ENCODE data around the gene RNLS. TPM values are rescaled to one million over a fixed set of nuclear protein-coding genes. Genes with fewer than 3 reads are reported as not detected.

The RNLS gene
- polyA plus RNA-seq, 2 of the 4 experiments (the other 2 are of a cell fraction), result 11.7 to 16.8 TPM

GRCh38 chr10:88404133-88404532 lies 179.0 kb downstream of the RNLS start:
- no peak overlapping the region for H3K4me3 ChIP-seq
- FAIRE-seq (no peak), DNase-seq (ENCODE audit: low read depth in 1 of 2, low spot score in 1 of 2) (no peak), ATAC-seq (no peak)
- ChIA-PET POLR2A (no interaction called here), CTCF (interaction anchor here (4.0 kb wide), 1 partner anchor 15 kb away, joined by 21 read pairs; no protein-coding TSS in a partner anchor)
- no peaks in the 10 kb centered on the region for H3K4me1 ChIP-seq
- 78% methylated on average over 2 of the region's 2 CpGs for WGBS (ENCODE audit: missing lambda C conversion rate)
- no peak for TF ChIP-seq MAFK (IDR thresholded peaks at IDR 0.05; ENCODE audit: partially characterized antibody)
- TF ChIP-seq EHMT2 (IDR thresholded peaks at IDR 0.05; ENCODE audit: low read depth), result no peak
- TF ChIP-seq FOXS1 (CRISPR knock-in tag; IDR thresholded peaks at IDR 0.05), result no peak
- TF ChIP-seq ZC3H11A (IDR thresholded peaks at IDR 0.05), result no peak
- TF ChIP-seq HOXB13 (CRISPR knock-in tag; IDR thresholded peaks at IDR 0.05; ENCODE audit: low read depth), result no peak
- no peak for TF ChIP-seq CHD4 (IDR thresholded peaks at IDR 0.05; ENCODE audit: borderline replicate concordance)
- TF ChIP-seq CBX8 (IDR thresholded peaks at IDR 0.05), result no peak
- TF ChIP-seq PHF8 (IDR thresholded peaks at IDR 0.05; ENCODE audit: borderline replicate concordance, low read depth), result no peak
- TF ChIP-seq ATOH8 (CRISPR knock-in tag; IDR thresholded peaks at IDR 0.05; ENCODE audit: low read depth), result no peak
- no peak for TF ChIP-seq RCOR1 (IDR thresholded peaks at IDR 0.05; ENCODE audit: low read depth, low read length)
- TF ChIP-seq POLR2A (IDR thresholded peaks at IDR 0.05; ENCODE audit: low read length), result no peak
- TF ChIP-seq, protein P1, sequence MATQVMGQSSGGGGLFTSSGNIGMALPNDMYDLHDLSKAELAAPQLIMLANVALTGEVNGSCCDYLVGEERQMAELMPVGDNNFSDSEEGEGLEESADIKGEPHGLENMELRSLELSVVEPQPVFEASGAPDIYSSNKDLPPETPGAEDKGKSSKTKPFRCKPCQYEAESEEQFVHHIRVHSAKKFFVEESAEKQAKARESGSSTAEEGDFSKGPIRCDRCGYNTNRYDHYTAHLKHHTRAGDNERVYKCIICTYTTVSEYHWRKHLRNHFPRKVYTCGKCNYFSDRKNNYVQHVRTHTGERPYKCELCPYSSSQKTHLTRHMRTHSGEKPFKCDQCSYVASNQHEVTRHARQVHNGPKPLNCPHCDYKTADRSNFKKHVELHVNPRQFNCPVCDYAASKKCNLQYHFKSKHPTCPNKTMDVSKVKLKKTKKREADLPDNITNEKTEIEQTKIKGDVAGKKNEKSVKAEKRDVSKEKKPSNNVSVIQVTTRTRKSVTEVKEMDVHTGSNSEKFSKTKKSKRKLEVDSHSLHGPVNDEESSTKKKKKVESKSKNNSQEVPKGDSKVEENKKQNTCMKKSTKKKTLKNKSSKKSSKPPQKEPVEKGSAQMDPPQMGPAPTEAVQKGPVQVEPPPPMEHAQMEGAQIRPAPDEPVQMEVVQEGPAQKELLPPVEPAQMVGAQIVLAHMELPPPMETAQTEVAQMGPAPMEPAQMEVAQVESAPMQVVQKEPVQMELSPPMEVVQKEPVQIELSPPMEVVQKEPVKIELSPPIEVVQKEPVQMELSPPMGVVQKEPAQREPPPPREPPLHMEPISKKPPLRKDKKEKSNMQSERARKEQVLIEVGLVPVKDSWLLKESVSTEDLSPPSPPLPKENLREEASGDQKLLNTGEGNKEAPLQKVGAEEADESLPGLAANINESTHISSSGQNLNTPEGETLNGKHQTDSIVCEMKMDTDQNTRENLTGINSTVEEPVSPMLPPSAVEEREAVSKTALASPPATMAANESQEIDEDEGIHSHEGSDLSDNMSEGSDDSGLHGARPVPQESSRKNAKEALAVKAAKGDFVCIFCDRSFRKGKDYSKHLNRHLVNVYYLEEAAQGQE (IDR thresholded peaks at IDR 0.05), result no peak
- TF ChIP-seq CBX2 (IDR thresholded peaks at IDR 0.05; ENCODE audit: borderline replicate concordance, low read depth), result no peak
- no peak for TF ChIP-seq NFE2L2 (conservative IDR thresholded peaks at IDR 0.05; ENCODE audit: low read length)
- H3K27ac ChIP-seq, result no peak overlapping the region
- H3K4me2 ChIP-seq, result no peak overlapping the region
- H3K9me3 ChIP-seq, result peaks cover 13% of the 10 kb centered on the region; the same call in 2 of the 3 replicates

GRCh38 chr10:88401671-88402347 lies 181.3 kb downstream of the RNLS start:
- ChIA-PET CTCF (interaction anchor here (0.7 to 1.2 kb wide), 2 partner anchors 12 to 98 kb away, joined by 3 to 6 read pairs; no protein-coding TSS in a partner anchor), POLR2A (no interaction called here)
- Histone ChIP-seq H3K4me1 (no peaks in the 10 kb centered on the region), H3K4me2 (no peak overlapping the region), H3K27ac (no peak overlapping the region), H3K4me3 (no peak overlapping the region), H3K9me3 (peaks cover 19% of the 10 kb centered on the region; the same call in 2 of the 3 replicates)
- WGBS (ENCODE audit: missing lambda C conversion rate), result 63% methylated on average over 2 of the region's 2 CpGs
- no peak for DNase-seq (ENCODE audit: low read depth in 1 of 2, low spot score in 1 of 2)
- ATAC-seq, result peak; percentile 34 to 53; a peak in 2 of 6 replicates
- no peak for FAIRE-seq
- TF ChIP-seq, protein P2, sequence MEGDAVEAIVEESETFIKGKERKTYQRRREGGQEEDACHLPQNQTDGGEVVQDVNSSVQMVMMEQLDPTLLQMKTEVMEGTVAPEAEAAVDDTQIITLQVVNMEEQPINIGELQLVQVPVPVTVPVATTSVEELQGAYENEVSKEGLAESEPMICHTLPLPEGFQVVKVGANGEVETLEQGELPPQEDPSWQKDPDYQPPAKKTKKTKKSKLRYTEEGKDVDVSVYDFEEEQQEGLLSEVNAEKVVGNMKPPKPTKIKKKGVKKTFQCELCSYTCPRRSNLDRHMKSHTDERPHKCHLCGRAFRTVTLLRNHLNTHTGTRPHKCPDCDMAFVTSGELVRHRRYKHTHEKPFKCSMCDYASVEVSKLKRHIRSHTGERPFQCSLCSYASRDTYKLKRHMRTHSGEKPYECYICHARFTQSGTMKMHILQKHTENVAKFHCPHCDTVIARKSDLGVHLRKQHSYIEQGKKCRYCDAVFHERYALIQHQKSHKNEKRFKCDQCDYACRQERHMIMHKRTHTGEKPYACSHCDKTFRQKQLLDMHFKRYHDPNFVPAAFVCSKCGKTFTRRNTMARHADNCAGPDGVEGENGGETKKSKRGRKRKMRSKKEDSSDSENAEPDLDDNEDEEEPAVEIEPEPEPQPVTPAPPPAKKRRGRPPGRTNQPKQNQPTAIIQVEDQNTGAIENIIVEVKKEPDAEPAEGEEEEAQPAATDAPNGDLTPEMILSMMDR (IDR thresholded peaks at IDR 0.05), result peak; percentile 43
- TF ChIP-seq MAZ (IDR thresholded peaks at IDR 0.05; ENCODE audit: borderline replicate concordance, low read depth, low read length) (no peak), MAFK (IDR thresholded peaks at IDR 0.05; ENCODE audit: partially characterized antibody) (no peak), RAD21 (conservative IDR thresholded peaks at IDR 0.05 in 1 of 2, IDR thresholded peaks at IDR 0.05 in 1 of 2) (peak; percentile 33 to 46; a peak in 4 of 5 replicates), TP53 (CRISPR knock-in tag; IDR thresholded peaks at IDR 0.05) (no peak), ELK1 (IDR thresholded peaks at IDR 0.05; ENCODE audit: low read depth, low read length) (no peak), ZFP36 (IDR thresholded peaks at IDR 0.05; ENCODE audit: borderline replicate concordance, partially characterized antibody) (no peak), RFX5 (IDR thresholded peaks at IDR 0.05) (no peak)
- TF ChIP-seq, protein P3, sequence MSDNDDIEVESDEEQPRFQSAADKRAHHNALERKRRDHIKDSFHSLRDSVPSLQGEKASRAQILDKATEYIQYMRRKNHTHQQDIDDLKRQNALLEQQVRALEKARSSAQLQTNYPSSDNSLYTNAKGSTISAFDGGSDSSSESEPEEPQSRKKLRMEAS (IDR thresholded peaks at IDR 0.05), result no peak
- TF ChIP-seq, protein P4, sequence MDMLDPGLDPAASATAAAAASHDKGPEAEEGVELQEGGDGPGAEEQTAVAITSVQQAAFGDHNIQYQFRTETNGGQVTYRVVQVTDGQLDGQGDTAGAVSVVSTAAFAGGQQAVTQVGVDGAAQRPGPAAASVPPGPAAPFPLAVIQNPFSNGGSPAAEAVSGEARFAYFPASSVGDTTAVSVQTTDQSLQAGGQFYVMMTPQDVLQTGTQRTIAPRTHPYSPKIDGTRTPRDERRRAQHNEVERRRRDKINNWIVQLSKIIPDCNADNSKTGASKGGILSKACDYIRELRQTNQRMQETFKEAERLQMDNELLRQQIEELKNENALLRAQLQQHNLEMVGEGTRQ (IDR thresholded peaks at IDR 0.05), result no peak
